SU-DHL-6 (cell line): ENCODE data around the gene EBP.
"Not testable (repeated sequence)": the region's sequence is repeated elsewhere in the genome, so short reads cannot be mapped to it uniquely, and the experiment has no call there.

Experiments used
- H2AFZ ChIP-seq: fragments of 200-600 bp; sonication (generic); 2 replicates; pipeline ENCODE4 v1.6.1; 2014; ENCODE audit warnings: low read depth, mild to moderate bottlenecking, moderate library complexity, mixed read lengths, antibody characterized with exemption, low read length; ENCODE audit not compliant: severe bottlenecking
- H3F3A ChIP-seq: fragments of 200-600 bp; shearing (Covaris generic); 2 replicates; pipeline ENCODE4 v1.6.0; 2016; ENCODE audit warnings: antibody characterized with exemption, mild to moderate bottlenecking; ENCODE audit not compliant: insufficient read depth
- H3K27ac ChIP-seq: fragments of 200-600 bp; sonication (generic); 2 replicates; pipeline ENCODE4 v1.5.1; 2016; ENCODE audit warnings: low read depth, mild to moderate bottlenecking, low read length, moderate library complexity, mixed read lengths
- H3K27me3 ChIP-seq: fragments of 200-600 bp; sonication (generic), shearing (Covaris generic); 2 replicates; pipeline ENCODE4 v1.6.0; 2014; ENCODE audit warnings: mild to moderate bottlenecking, low read length
- H3K36me3 ChIP-seq: fragments of 200-600 bp; sonication (generic); 2 replicates; pipeline ENCODE4 v1.6.1; 2014; ENCODE audit warnings: mild to moderate bottlenecking, low read length, mixed read lengths
- H3K4me2 ChIP-seq: fragments of 300-600, 200-600 bp; shearing (Covaris generic), sonication (generic); 2 replicates; pipeline ENCODE4 v1.6.0; 2014; ENCODE audit warnings: low read length, low read depth, mild to moderate bottlenecking; ENCODE audit not compliant: poor library complexity, severe bottlenecking
- H3K4me3 ChIP-seq: fragments of 200-600 bp; sonication (generic); 2 replicates; pipeline ENCODE4 v1.5.1; 2014; ENCODE audit warnings: antibody characterized with exemption, low read length, mild to moderate bottlenecking, mixed read lengths; ENCODE audit not compliant: insufficient read depth, poor library complexity, severe bottlenecking
- H3K79me2 ChIP-seq: fragments of 200-600 bp; sonication (generic); 2 replicates; pipeline ENCODE4 v1.6.1; 2014; ENCODE audit warnings: mild to moderate bottlenecking, low read length, moderate library complexity; ENCODE audit not compliant: insufficient read depth
- H3K9ac ChIP-seq: fragments of 200-600 bp; sonication (generic); 2 replicates; pipeline ENCODE4 v1.7.0; 2014; ENCODE audit warnings: mild to moderate bottlenecking, low read length
- H3K9me2 ChIP-seq: fragments of 200-600 bp; sonication (generic); replicated peaks from 2 replicates; pipeline ENCODE4 v1.6.1; 2014; ENCODE audit warnings: low read length; ENCODE audit not compliant: insufficient read depth
- H3K9me3 ChIP-seq: fragments of 200-600 bp; sonication (generic); 2 replicates; pipeline ENCODE4 v1.6.1; 2014; ENCODE audit warnings: low read length, mixed read lengths; ENCODE audit not compliant: insufficient read depth
- H4K20me1 ChIP-seq: fragments of 200-600 bp; sonication (generic); 2 replicates; pipeline ENCODE4 v1.6.1; 2014; ENCODE audit warnings: low read depth, mild to moderate bottlenecking, antibody characterized with exemption, low read length, moderate library complexity, mixed read lengths
- EZH2phosphoT487 ChIP-seq: fragments of 200-600 bp; sonication (generic), shearing (Covaris generic); conservative IDR thresholded peaks from 2 replicates; pipeline ENCODE4 v1.6.1; 2018; ENCODE audit warnings: mild to moderate bottlenecking, antibody characterized with exemption, low read length, moderate library complexity, mixed read lengths
- TF ChIP-seq, protein P1 (sequence below): fragments of 200-600 bp; sonication (generic); IDR thresholded peaks from one replicate; pipeline ENCODE4 v1.5.1; 2017; ENCODE audit warnings: antibody characterized with exemption, mild to moderate bottlenecking, low read length, moderate library complexity; ENCODE audit not compliant: insufficient read depth, poor library complexity, severe bottlenecking

Gene EBP

DNA sequence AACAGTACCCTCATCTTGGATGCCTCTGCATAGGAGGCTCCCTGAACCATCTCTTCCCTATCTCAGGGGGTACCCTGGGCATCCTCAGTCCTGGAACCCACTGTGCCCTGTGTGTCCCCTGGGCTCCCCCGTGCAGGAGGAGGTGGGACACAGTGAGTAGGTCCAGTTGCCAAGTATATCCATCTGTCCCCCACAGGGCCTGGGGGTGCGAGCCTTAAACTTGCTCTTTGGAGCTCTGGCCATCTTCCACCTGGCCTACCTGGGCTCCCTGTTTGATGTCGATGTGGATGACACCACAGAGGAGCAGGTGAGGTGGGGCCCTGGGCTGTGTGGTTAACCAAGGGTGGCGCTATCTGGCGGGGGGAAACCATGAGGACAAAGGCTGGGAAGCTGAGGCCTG is 4.6 kb upstream of the EBP start:
- Histone ChIP-seq H3K4me3 (no peak overlapping the region), H3K36me3 (no peaks in the 10 kb centered on the region), H3F3A (peaks cover 13% of the 10 kb centered on the region; the same call in 1 of the 2 replicates), H3K9ac (no peak overlapping the region), H3K9me2 (no peaks in the 10 kb centered on the region), H3K4me2 (no peak overlapping the region), H4K20me1 (no peaks in the 10 kb centered on the region), H3K9me3 (no peaks in the 10 kb centered on the region), H3K79me2 (peaks cover 2% of the 10 kb centered on the region), H3K27me3 (no peaks in the 10 kb centered on the region), H3K27ac (no peak overlapping the region), H2AFZ (no peak overlapping the region)
- no peak for TF ChIP-seq EZH2phosphoT487
- TF ChIP-seq, protein P1, sequence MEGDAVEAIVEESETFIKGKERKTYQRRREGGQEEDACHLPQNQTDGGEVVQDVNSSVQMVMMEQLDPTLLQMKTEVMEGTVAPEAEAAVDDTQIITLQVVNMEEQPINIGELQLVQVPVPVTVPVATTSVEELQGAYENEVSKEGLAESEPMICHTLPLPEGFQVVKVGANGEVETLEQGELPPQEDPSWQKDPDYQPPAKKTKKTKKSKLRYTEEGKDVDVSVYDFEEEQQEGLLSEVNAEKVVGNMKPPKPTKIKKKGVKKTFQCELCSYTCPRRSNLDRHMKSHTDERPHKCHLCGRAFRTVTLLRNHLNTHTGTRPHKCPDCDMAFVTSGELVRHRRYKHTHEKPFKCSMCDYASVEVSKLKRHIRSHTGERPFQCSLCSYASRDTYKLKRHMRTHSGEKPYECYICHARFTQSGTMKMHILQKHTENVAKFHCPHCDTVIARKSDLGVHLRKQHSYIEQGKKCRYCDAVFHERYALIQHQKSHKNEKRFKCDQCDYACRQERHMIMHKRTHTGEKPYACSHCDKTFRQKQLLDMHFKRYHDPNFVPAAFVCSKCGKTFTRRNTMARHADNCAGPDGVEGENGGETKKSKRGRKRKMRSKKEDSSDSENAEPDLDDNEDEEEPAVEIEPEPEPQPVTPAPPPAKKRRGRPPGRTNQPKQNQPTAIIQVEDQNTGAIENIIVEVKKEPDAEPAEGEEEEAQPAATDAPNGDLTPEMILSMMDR: no peak

DNA sequence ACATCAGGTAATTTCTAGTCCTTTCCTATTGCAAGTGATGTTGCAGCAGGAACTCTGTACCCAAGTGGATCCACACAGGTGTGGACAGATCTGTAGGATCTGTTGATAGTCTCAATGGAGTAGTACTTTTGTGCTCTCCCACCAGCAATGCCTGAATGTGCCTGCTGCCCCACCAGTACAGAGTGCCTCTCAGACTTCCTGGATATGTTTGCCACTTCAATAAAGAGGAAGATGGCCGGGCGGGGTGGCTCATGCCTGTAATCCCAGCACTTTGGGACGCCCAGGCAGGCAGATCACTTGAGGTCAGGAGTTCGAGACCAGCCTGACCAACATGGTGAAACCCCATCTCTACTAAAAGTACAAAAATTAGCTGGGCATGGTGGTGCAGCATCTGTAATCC is 2.1 kb upstream of the EBP start:
- peaks cover 13% of the 10 kb centered on the region; the same call in 1 of the 2 replicates for H3F3A ChIP-seq
- not testable (repeated sequence) for H3K27me3 ChIP-seq, H3K9me2 ChIP-seq, H3K4me2 ChIP-seq, H3K36me3 ChIP-seq, H3K9ac ChIP-seq, H3K9me3 ChIP-seq, H4K20me1 ChIP-seq, H3K4me3 ChIP-seq
- peak overlapping the region; percentile 26 for H2AFZ ChIP-seq
- H3K79me2 ChIP-seq: peaks cover 21% of the 10 kb centered on the region
- peak overlapping the region; percentile 82; the same call in 1 of the 2 replicates for H3K27ac ChIP-seq

GRCh38 chrX:48520455-48520854 is 1.2 kb upstream of the EBP start:
- Histone ChIP-seq H3K27me3 (no peaks in the 10 kb centered on the region), H3K4me2 (peak overlapping the region; percentile 85), H3K4me3 (no peak overlapping the region), H3K79me2 (peaks cover 27% of the 10 kb centered on the region), H3F3A (peaks cover 13% of the 10 kb centered on the region; the same call in 1 of the 2 replicates), H4K20me1 (no peaks in the 10 kb centered on the region), H3K9me3 (no peaks in the 10 kb centered on the region), H3K36me3 (0 out of 2 replicates have a peak, but pooled peaks cover 5% of the 10 kb centered on the region), H3K9me2 (no peaks in the 10 kb centered on the region), H2AFZ (peak overlapping the region; percentile 6), H3K27ac (peak overlapping the region; percentile 82), H3K9ac (peak overlapping the region; percentile 96; the same call in 1 of the 2 replicates)
- TF ChIP-seq, protein P1: no peak
- TF ChIP-seq EZH2phosphoT487: no peak

- no peaks in the 10 kb centered on the region for H4K20me1 ChIP-seq
- peak overlapping the region; percentile 82 for H3K27ac ChIP-seq
- H3K36me3 ChIP-seq: 0 out of 2 replicates have a peak, but pooled peaks cover 5% of the 10 kb centered on the region
- no peaks in the 10 kb centered on the region for H3K9me3 ChIP-seq
- H3K79me2 ChIP-seq: peaks cover 27% of the 10 kb centered on the region
- peaks cover 13% of the 10 kb centered on the region; the same call in 1 of the 2 replicates for H3F3A ChIP-seq
- H3K9me2 ChIP-seq: no peaks in the 10 kb centered on the region
- no peak for TF ChIP-seq EZH2phosphoT487
- TF ChIP-seq, protein P1: no peak
- H3K27me3 ChIP-seq: no peaks in the 10 kb centered on the region
- H3K9ac ChIP-seq: peak overlapping the region; percentile 96
- peak overlapping the region; percentile 52 for H3K4me3 ChIP-seq
- peak overlapping the region; percentile 85 for H3K4me2 ChIP-seq
- peak overlapping the region; percentile 6 for H2AFZ ChIP-seq
Observed at GRCh38 chrX:48520976-48521352, 644 bp upstream of the EBP start.
